ENCODE data around the gene PTGDS. TPM values are rescaled to one million over a fixed set of nuclear protein-coding genes. Genes with fewer than 3 reads are reported as not detected.

The PTGDS gene
- total and polyA plus RNA-seq, 9 donors = 5.8 to 191 (median 43.1) TPM

- whole genome bisulfite sequencing, 3 donors = 75 to 86% (median 80%) methylated on average over 15 of the region's 15 CpGs
- Histone ChIP-seq H3K9me3 (no peaks in the 10 kb centered on the region), H3K36me3 (no peaks in the 10 kb centered on the region), H3K4me3 (no peak overlapping the region), H3K27ac (no peak overlapping the region), H3K27me3 (no peaks in the 10 kb centered on the region), H3K4me1 (ENCODE audit: insufficient read depth) (peaks cover 3% of the 10 kb centered on the region)
- no peak for DNase-seq
- intact Hi-C loops (cut with DNase I) = loop anchor here in 2 of 4 donors (5.0 kb wide), 3 partner anchors 78 to 243 kb away; partner anchors contain the start of genes LCN12 (in 1 of the 2) and PHPT1 (in 1 of the 2)
- TF ChIP-seq POLR2A (IDR thresholded peaks at IDR 0.05) = no peak
- no peak for TF ChIP-seq EP300 (IDR thresholded peaks at IDR 0.05)
- TF ChIP-seq CTCF (IDR thresholded peaks at IDR 0.05) = no peak
Measured at GRCh38 chr9:137030006-137030405, 52.7 kb downstream of the PTGDS start.

GRCh38 chr9:137030538-137031527 is 53.5 kb downstream of the PTGDS start:
- Histone ChIP-seq H3K27me3 (no peaks in the 10 kb centered on the region), H3K9me3 (no peaks in the 10 kb centered on the region), H3K4me3 (no peak overlapping the region), H3K36me3 (no peaks in the 10 kb centered on the region), H3K4me1 (ENCODE audit: insufficient read depth) (peaks cover 4% of the 10 kb centered on the region), H3K27ac (no peak overlapping the region)
- 84 to 86% (median 86%) methylated on average over 51 to 65 of the region's 65 CpGs for WGBS, 3 donors
- no peak for TF ChIP-seq CTCF (IDR thresholded peaks at IDR 0.05)
- no peak for TF ChIP-seq EP300 (IDR thresholded peaks at IDR 0.05)
- TF ChIP-seq POLR2A (IDR thresholded peaks at IDR 0.05) = no peak
- intact Hi-C loops (cut with DNase I) = loop anchor here in 2 of 4 donors (5.0 kb wide), 3 partner anchors 79 to 244 kb away; partner anchors contain the start of genes LCN12 (in 1 of the 2) and PHPT1 (in 1 of the 2)
- DNase-seq = no peak

Other genes with a start within 250 kb of the PTGDS start
Only the 30 nearest of the 37 such genes appear.
- 1 to 10 TPM in 1 of 7 donors, under 1 TPM in 1, not detected in 5; 0.23 to 3.0 TPM for gene LCN8, start 219.3 kb upstream of the PTGDS start, total RNA-seq
- gene LCN8, start 219.3 kb upstream of the PTGDS start, polyA plus RNA-seq = under 1 TPM in 1 of 2 donors, not detected in 1; 0.36 TPM
- not detected for gene LCN15, start 213.0 kb upstream of the PTGDS start, total RNA-seq
- gene LCN15, start 213.0 kb upstream of the PTGDS start, polyA plus RNA-seq = not detected
- gene TMEM141, start 186.2 kb upstream of the PTGDS start, total RNA-seq = 100 to 1,000 TPM in 1 of 7 donors, 10 to 100 TPM in 6; 43.1 to 115 (median 64.8) TPM
- gene TMEM141, start 186.2 kb upstream of the PTGDS start, polyA plus RNA-seq = 10 to 100 TPM; 23.4 to 64.9 TPM
- gene CCDC183, start 181.2 kb upstream of the PTGDS start, total RNA-seq = 10 to 100 TPM in 1 of 7 donors, 1 to 10 TPM in 6; 1.2 to 11.8 (median 6.6) TPM
- 1 to 10 TPM in 1 of 2 donors, under 1 TPM in 1; 0.47 to 3.1 TPM for gene CCDC183, start 181.2 kb upstream of the PTGDS start, polyA plus RNA-seq
- 10 to 100 TPM; 25.2 to 65.4 (median 56.2) TPM for gene RABL6, start 169.6 kb upstream of the PTGDS start, total RNA-seq
- gene RABL6, start 169.6 kb upstream of the PTGDS start, polyA plus RNA-seq = 10 to 100 TPM; 22.6 to 37.5 TPM
- gene AJM1, start 135.0 kb upstream of the PTGDS start, total RNA-seq = 1 to 10 TPM in 5 of 7 donors, under 1 TPM in 2; 0.48 to 2.4 (median 1.4) TPM
- gene AJM1, start 135.0 kb upstream of the PTGDS start, polyA plus RNA-seq = under 1 TPM in 1 of 2 donors, not detected in 1; 0.93 TPM
- 100 to 1,000 TPM in 2 of 7 donors, 10 to 100 TPM in 5; 39.2 to 132 (median 86.9) TPM for gene PHPT1, start 128.1 kb upstream of the PTGDS start, total RNA-seq
- gene PHPT1, start 128.1 kb upstream of the PTGDS start, polyA plus RNA-seq = 10 to 100 TPM; 18.1 to 57.6 TPM
- gene MAMDC4, start 125.2 kb upstream of the PTGDS start, total RNA-seq = 10 to 100 TPM in 1 of 7 donors, 1 to 10 TPM in 6; 2.1 to 31.4 (median 2.5) TPM
- gene MAMDC4, start 125.2 kb upstream of the PTGDS start, polyA plus RNA-seq = 1 to 10 TPM in 1 of 2 donors, under 1 TPM in 1; 0.15 to 2.6 TPM
- gene EDF1, start 111.2 kb upstream of the PTGDS start, total RNA-seq = 100 to 1,000 TPM; 306 to 391 (median 336) TPM
- 100 to 1,000 TPM; 154 to 444 TPM for gene EDF1, start 111.2 kb upstream of the PTGDS start, polyA plus RNA-seq
- 10 to 100 TPM in 4 of 7 donors, 1 to 10 TPM in 3; 5.6 to 11.9 (median 10.3) TPM for gene TRAF2, start 91.0 kb upstream of the PTGDS start, total RNA-seq
- gene TRAF2, start 91.0 kb upstream of the PTGDS start, polyA plus RNA-seq = 1 to 10 TPM in 1 of 2 donors, under 1 TPM in 1; 0.83 to 7.6 TPM
- gene FBXW5, start 32.8 kb upstream of the PTGDS start, total RNA-seq = 10 to 100 TPM; 49.4 to 75.5 (median 60.5) TPM
- gene FBXW5, start 32.8 kb upstream of the PTGDS start, polyA plus RNA-seq = 10 to 100 TPM in 1 of 2 donors, 1 to 10 TPM in 1; 2.2 to 64.1 TPM
- gene C8G, start 32.3 kb upstream of the PTGDS start, total RNA-seq = under 1 TPM in 1 of 7 donors, not detected in 6; 1.00 TPM
- under 1 TPM in 1 of 2 donors, not detected in 1; 0.38 TPM for gene C8G, start 32.3 kb upstream of the PTGDS start, polyA plus RNA-seq
- 10 to 100 TPM in 5 of 7 donors, 1 to 10 TPM in 2; 1.3 to 40.9 (median 19.2) TPM for gene LCN12, start 25.2 kb upstream of the PTGDS start, total RNA-seq
- 1 to 10 TPM; 1.1 to 6.1 TPM for gene LCN12, start 25.2 kb upstream of the PTGDS start, polyA plus RNA-seq
- 1 to 10 TPM in 2 of 7 donors, under 1 TPM in 4, not detected in 1; 0.25 to 1.6 (median 0.61) TPM for gene LCNL1, start 5.5 kb downstream of the PTGDS start, total RNA-seq
- gene LCNL1, start 5.5 kb downstream of the PTGDS start, polyA plus RNA-seq = under 1 TPM; 0.17 to 0.19 TPM
- 10 to 100 TPM; 23.6 to 48.9 (median 37.5) TPM for gene PAXX, start 14.9 kb downstream of the PTGDS start, total RNA-seq
- gene PAXX, start 14.9 kb downstream of the PTGDS start, polyA plus RNA-seq = 10 to 100 TPM in 1 of 2 donors, 1 to 10 TPM in 1; 1.1 to 47.8 TPM
- 1 to 10 TPM in 3 of 7 donors, under 1 TPM in 2, not detected in 2; 0.57 to 6.5 (median 1.5) TPM for gene CLIC3, start 19.1 kb downstream of the PTGDS start, total RNA-seq
- 1 to 10 TPM in 1 of 2 donors, not detected in 1; 1.1 TPM for gene CLIC3, start 19.1 kb downstream of the PTGDS start, polyA plus RNA-seq
- 10 to 100 TPM in 5 of 7 donors, 1 to 10 TPM in 2; 5.8 to 26.9 (median 13.7) TPM for gene ABCA2, start 50.7 kb downstream of the PTGDS start, total RNA-seq
- 10 to 100 TPM in 1 of 2 donors, 1 to 10 TPM in 1; 2.0 to 10.5 TPM for gene ABCA2, start 50.7 kb downstream of the PTGDS start, polyA plus RNA-seq
- gene FUT7, start 54.6 kb downstream of the PTGDS start, total RNA-seq = under 1 TPM in 1 of 7 donors, not detected in 6; 0.08 TPM
- gene FUT7, start 54.6 kb downstream of the PTGDS start, polyA plus RNA-seq = under 1 TPM in 1 of 2 donors, not detected in 1; 0.07 TPM
- gene NPDC1, start 68.7 kb downstream of the PTGDS start, total RNA-seq = 100 to 1,000 TPM in 2 of 7 donors, 10 to 100 TPM in 5; 22.3 to 112 (median 49.9) TPM
- gene NPDC1, start 68.7 kb downstream of the PTGDS start, polyA plus RNA-seq = 10 to 100 TPM in 1 of 2 donors, 1 to 10 TPM in 1; 2.1 to 67.9 TPM
- gene ENTPD2, start 76.6 kb downstream of the PTGDS start, total RNA-seq = 1 to 10 TPM in 4 of 7 donors, under 1 TPM in 3; 0.12 to 5.1 (median 1.0) TPM
- under 1 TPM; 0.32 to 0.82 TPM for gene ENTPD2, start 76.6 kb downstream of the PTGDS start, polyA plus RNA-seq
- gene SAPCD2, start 93.1 kb downstream of the PTGDS start, total RNA-seq = under 1 TPM in 5 of 7 donors, not detected in 2; 0.24 to 0.62 (median 0.37) TPM
- under 1 TPM; 0.10 to 0.15 TPM for gene SAPCD2, start 93.1 kb downstream of the PTGDS start, polyA plus RNA-seq
- gene UAP1L1, start 100.0 kb downstream of the PTGDS start, total RNA-seq = 1 to 10 TPM; 1.3 to 6.3 (median 4.1) TPM
- 1 to 10 TPM; 3.0 to 4.1 TPM for gene UAP1L1, start 100.0 kb downstream of the PTGDS start, polyA plus RNA-seq
- gene MAN1B1, start 109.5 kb downstream of the PTGDS start, total RNA-seq = 10 to 100 TPM; 30.2 to 55.1 (median 38.6) TPM
- 100 to 1,000 TPM in 1 of 2 donors, 10 to 100 TPM in 1; 44.0 to 109 TPM for gene MAN1B1, start 109.5 kb downstream of the PTGDS start, polyA plus RNA-seq
- gene DPP7, start 137.2 kb downstream of the PTGDS start, total RNA-seq = 100 to 1,000 TPM in 2 of 7 donors, 10 to 100 TPM in 5; 39.8 to 117 (median 95.6) TPM
- 10 to 100 TPM in 1 of 2 donors, 1 to 10 TPM in 1; 3.0 to 88.7 TPM for gene DPP7, start 137.2 kb downstream of the PTGDS start, polyA plus RNA-seq
- under 1 TPM in 1 of 7 donors, not detected in 6; 0.15 TPM for gene GRIN1, start 161.7 kb downstream of the PTGDS start, total RNA-seq
- not detected for gene GRIN1, start 161.7 kb downstream of the PTGDS start, polyA plus RNA-seq
- gene LRRC26, start 192.5 kb downstream of the PTGDS start, total RNA-seq = 1 to 10 TPM in 1 of 7 donors, under 1 TPM in 1, not detected in 5; 0.23 to 3.0 TPM
- gene LRRC26, start 192.5 kb downstream of the PTGDS start, polyA plus RNA-seq = not detected
- not detected for gene TMEM210, start 194.6 kb downstream of the PTGDS start, total RNA-seq
- not detected for gene TMEM210, start 194.6 kb downstream of the PTGDS start, polyA plus RNA-seq
- gene ANAPC2, start 211.1 kb downstream of the PTGDS start, total RNA-seq = 10 to 100 TPM; 23.1 to 61.5 (median 53.9) TPM
- 10 to 100 TPM in 1 of 2 donors, 1 to 10 TPM in 1; 8.0 to 38.4 TPM for gene ANAPC2, start 211.1 kb downstream of the PTGDS start, polyA plus RNA-seq
- gene SSNA1, start 211.2 kb downstream of the PTGDS start, total RNA-seq = 10 to 100 TPM; 34.5 to 60.7 (median 44.5) TPM
- gene SSNA1, start 211.2 kb downstream of the PTGDS start, polyA plus RNA-seq = 10 to 100 TPM in 1 of 2 donors, 1 to 10 TPM in 1; 1.6 to 47.3 TPM
- 10 to 100 TPM in 6 of 7 donors, 1 to 10 TPM in 1; 6.6 to 18.4 (median 15.9) TPM for gene TPRN, start 223.2 kb downstream of the PTGDS start, total RNA-seq
- 1 to 10 TPM in 1 of 2 donors, under 1 TPM in 1; 0.68 to 8.6 TPM for gene TPRN, start 223.2 kb downstream of the PTGDS start, polyA plus RNA-seq